Spleen (tissue), 11 donors: ENCODE measurements around the gene DHX29. TPM values are rescaled to one million over a fixed set of nuclear protein-coding genes. Genes with fewer than 3 reads are reported as not detected.

Experiments
- DNase-seq: peaks from one replicate; pipeline ENCODE4 v3.0.0-alpha.2; 2020
- H3K27ac ChIP-seq, 8 donors: fragments of 200-600 bp; sonication (generic) in 7 of 8; 1 replicate in 4 of 8; 2 replicates in 4 of 8; pipeline versions ENCODE4 v1.5.0 to v1.8.0; 2016 to 2021; ENCODE audit warnings: inconsistent platforms in 4 of 8, mild to moderate bottlenecking in 4 of 8, moderate library complexity in 1 of 8
- H3K27me3 ChIP-seq, 7 donors: fragments of 200-600 bp; sonication (generic) in 6 of 7; replicated peaks in 1 of 7; 1 replicate in 4 of 7; 2 replicates in 3 of 7; pipeline versions ENCODE4 v1.5.0 to v1.8.0; 2016 to 2021; ENCODE audit warnings: inconsistent platforms in 3 of 7, mild to moderate bottlenecking in 1 of 7
- H3K36me3 ChIP-seq, 6 donors: fragments of 200-600 bp; sonication (generic) in 5 of 6; 1 replicate in 4 of 6; 2 replicates in 2 of 6; pipeline versions ENCODE4 v1.5.0 to v1.8.0; 2016 to 2021; ENCODE audit warnings: inconsistent platforms in 2 of 6
- H3K4me1 ChIP-seq, 6 donors: fragments of 200-600 bp; sonication (generic) in 5 of 6; 1 replicate in 3 of 6; 2 replicates in 3 of 6; pipeline versions ENCODE4 v1.5.0 to v1.8.0; 2016 to 2021; ENCODE audit warnings: inconsistent platforms in 3 of 6
- H3K4me3 ChIP-seq, 8 donors: fragments of 200-600 bp; sonication (generic) in 7 of 8; 1 replicate in 4 of 8; 2 replicates in 4 of 8; pipeline versions ENCODE4 v1.5.0 to v1.8.0; 2016 to 2021; ENCODE audit warnings: inconsistent platforms in 4 of 8, mild to moderate bottlenecking in 4 of 8, moderate library complexity in 2 of 8
- H3K9me3 ChIP-seq, 8 donors: fragments of 200-600 bp; sonication (generic) in 7 of 8; 1 replicate in 4 of 8; 2 replicates in 4 of 8; pipeline versions ENCODE4 v1.5.0 to v1.8.0; 2016 to 2021; ENCODE audit warnings: inconsistent platforms in 4 of 8
- CTCF ChIP-seq, 11 experiments: fragments of 200-600 bp in 7 of 11; fragments of 450-650 bp in 4 of 11; sonication (generic) in 4 of 11; IDR thresholded peaks in 8 of 11; conservative IDR thresholded peaks in 3 of 11; 1 replicate in 7 of 11; 2 replicates in 4 of 11; pipeline versions ENCODE4 v1.4.0 to v1.8.0; 2016 to 2021; ENCODE audit warnings: antibody characterized with exemption in 11 of 11, inconsistent platforms in 4 of 11, mild to moderate bottlenecking in 1 of 11
- POLR2A ChIP-seq, 3 donors: fragments of 450-650 bp; IDR thresholded peaks; one replicate each; pipeline ENCODE4 v1.5.1; 2017; ENCODE audit warnings: antibody characterized with exemption in 3 of 3, mild to moderate bottlenecking in 1 of 3
- POLR2AphosphoS5 ChIP-seq, 3 donors: sonication (generic); formaldehyde crosslinking; IDR thresholded peaks; one replicate each; pipeline ENCODE4 v1.5.1; 2017; ENCODE audit warnings: antibody characterized with exemption in 3 of 3
- WGBS, 5 donors: extraction: QIAGEN DNeasy Blood & Tissue Kit in 3 of 5; methylation state at CpG; one replicate each; pipeline versions ENCODE4 v1.1.5 to v1.1.7; 2013 to 2018; 5-methylcytosine and 5-hydroxymethylcytosine counted together
- intact Hi-C: fragments of 100-400 bp; cut with DNase I; formaldehyde crosslinking; loops from one replicate; pipeline ENCODE4 v1.15.0; 2023; ENCODE audit warnings: low total_unique reads
- polyA plus RNA-seq, 3 donors: library from polyadenylated mRNA; stranded (reverse); fragments of 200-250 nt; gene quantifications; one replicate each; pipeline ENCODE4 v1.2.1, GENCODE V29; 2013
- total RNA-seq, 7 donors: library from RNA; depleted of rRNA in 3 of 7; stranded (reverse); fragments of >200 nt in 3 of 7; fragmentation: NEBNext Ultra II Directional in 4 of 7; extraction: Animal tissue kit (Norgen Biotek cat#: 25700) in 4 of 7; gene quantifications; one replicate each; pipeline versions ENCODE4 v1.1.0 to v1.2.1, GENCODE V29; 2016 to 2021
- donor health status: healthy with polysubstance abuse.
- donor health status: DM: no; HTN: no; CAD: no; lungs with moderate emphysema.
- donor health status: DM: no; HTN: no; CAD: no.
- donor health status: Bipolar disorder and iron deficiency.
- donor health status: healthy.
- donor health status: DM: no; HTN: no; CAD: no.
- donor health status: DM: yes; HTN: yes; CAD: no.

Gene DHX29
- total and polyA plus RNA-seq, 10 donors, result 4.5 to 27.0 (median 17.5) TPM

- Histone ChIP-seq H3K4me1 (peaks cover 0 to 2% (median 0%) of the 10 kb centered on the region in 6 donors), H3K27ac (no peak overlapping the region), H3K36me3 (peaks cover 0 to 98% (median 68%) of the 10 kb centered on the region in 6 donors), H3K27me3 (no peaks in the 10 kb centered on the region), H3K4me3 (no peak overlapping the region), H3K9me3 (no peaks in the 10 kb centered on the region)
- TF ChIP-seq POLR2AphosphoS5 (IDR thresholded peaks at IDR 0.05), result no peak
- no peak for TF ChIP-seq POLR2A (IDR thresholded peaks at IDR 0.05)
- no peak for TF ChIP-seq CTCF (IDR thresholded peaks at IDR 0.05 in 8 of 11, conservative IDR thresholded peaks at IDR 0.05 in 3 of 11)
- intact Hi-C loops, result loop anchor here (10.0 kb wide), 1 partner anchor 347 kb away; no protein-coding TSS in a partner anchor
- WGBS, 5 donors, result 85 to 99% (median 94%) methylated on average over 3 of the region's 3 CpGs
- DNase-seq, result no peak
Measured at GRCh38 chr5:55347786-55348185, 40.3 kb upstream of the DHX29 start.

GRCh38 chr5:55345327-55345726, 37.8 kb upstream of the DHX29 start:
- Histone ChIP-seq H3K36me3 (peaks cover 0 to 98% (median 66%) of the 10 kb centered on the region in 6 donors), H3K27ac (no peak overlapping the region), H3K4me3 (no peak overlapping the region), H3K9me3 (no peaks in the 10 kb centered on the region), H3K27me3 (no peaks in the 10 kb centered on the region), H3K4me1 (peaks cover 0 to 2% (median 0%) of the 10 kb centered on the region in 6 donors)
- DNase-seq, result no peak
- intact Hi-C loops, result loop anchor here (10.0 kb wide), 1 partner anchor 349 kb away; no protein-coding TSS in a partner anchor
- WGBS, 5 donors, result 95 to 98% (median 96%) methylated on average over 4 of the region's 4 CpGs
- no peak for TF ChIP-seq POLR2AphosphoS5 (IDR thresholded peaks at IDR 0.05)
- no peak for TF ChIP-seq CTCF (IDR thresholded peaks at IDR 0.05 in 8 of 11, conservative IDR thresholded peaks at IDR 0.05 in 3 of 11)
- TF ChIP-seq POLR2A (IDR thresholded peaks at IDR 0.05), result no peak

GRCh38 chr5:55344392-55344992, 37.0 kb upstream of the DHX29 start:
- no peaks in the 10 kb centered on the region for H3K27me3 ChIP-seq
- no peak overlapping the region for H3K27ac ChIP-seq
- H3K4me3 ChIP-seq, result no peak overlapping the region
- 45 to 53% (median 49%) methylated on average over 2 of the region's 2 CpGs for WGBS, 5 donors
- no peaks in the 10 kb centered on the region for H3K9me3 ChIP-seq
- H3K4me1 ChIP-seq, result peaks cover 0 to 2% (median 0%) of the 10 kb centered on the region in 6 donors
- no peak for DNase-seq
- no peak for TF ChIP-seq POLR2AphosphoS5 (IDR thresholded peaks at IDR 0.05)
- TF ChIP-seq POLR2A (IDR thresholded peaks at IDR 0.05), result no peak
- TF ChIP-seq CTCF (IDR thresholded peaks at IDR 0.05 in 8 of 11, conservative IDR thresholded peaks at IDR 0.05 in 3 of 11), result peak; percentile 58 to 89 (median 80)
- H3K36me3 ChIP-seq, result peaks cover 0 to 98% (median 61%) of the 10 kb centered on the region in 6 donors
- intact Hi-C loops, result loop anchor here (10.0 kb wide), 1 partner anchor 350 kb away; no protein-coding TSS in a partner anchor

GRCh38 chr5:55343609-55344008, 36.1 kb upstream of the DHX29 start:
- intact Hi-C loops, result loop anchor here (10.0 kb wide), 1 partner anchor 351 kb away; no protein-coding TSS in a partner anchor
- Histone ChIP-seq H3K4me1 (peaks cover 0 to 8% (median 6%) of the 10 kb centered on the region in 6 donors), H3K36me3 (peaks cover 0 to 91% (median 53%) of the 10 kb centered on the region in 6 donors)

More at GRCh38 chr5:55343609-55344008, 36.1 kb upstream of the DHX29 start:
- Histone ChIP-seq H3K4me3 (no peak overlapping the region), H3K9me3 (no peaks in the 10 kb centered on the region), H3K27ac (no peak overlapping the region), H3K27me3 (no peaks in the 10 kb centered on the region)
- DNase-seq, result no peak
- TF ChIP-seq POLR2A (IDR thresholded peaks at IDR 0.05) (no peak), POLR2AphosphoS5 (IDR thresholded peaks at IDR 0.05) (no peak), CTCF (IDR thresholded peaks at IDR 0.05 in 8 of 11, conservative IDR thresholded peaks at IDR 0.05 in 3 of 11) (no peak)
- 90 to 95% (median 92%) methylated on average over 1 of the region's 1 CpG for WGBS, 5 donors
